HG02678 (cell line): ENCODE results near the gene MIOS.
A peak's percentile ranks its signal among the peaks of the same experiment; 100 is the strongest.
"Not testable (repeated sequence)": the region's sequence is repeated elsewhere in the genome, so short reads cannot be mapped to it uniquely, and the experiment has no call there.

Experiments
- ATAC-seq: cut with Tn5 transposase; IDR thresholded peaks from one replicate; pipeline ENCODE4 v1.9.1; 2021; ENCODE audit warnings: mild to moderate bottlenecking, moderate library complexity; ENCODE audit not compliant: unreplicated experiment

The MIOS gene

GRCh38 chr7:7554021-7554432 is 12.7 kb upstream of the MIOS start:
- ATAC-seq: no peak

- ATAC-seq: no peak
Observed at GRCh38 chr7:7554649-7555575, 11.8 kb upstream of the MIOS start.

- no peak for ATAC-seq
Observed at GRCh38 chr7:7556852-7557251, 9.8 kb upstream of the MIOS start.

- no peak for ATAC-seq
Observed at GRCh38 chr7:7557252-7557651, 9.4 kb upstream of the MIOS start.

GRCh38 chr7:7561591-7561990 is 5.1 kb upstream of the MIOS start:
- not testable (repeated sequence) for ATAC-seq

- ATAC-seq: no peak
Observed at GRCh38 chr7:7562736-7563135, 3.9 kb upstream of the MIOS start.

GRCh38 chr7:7563269-7563668 is 3.4 kb upstream of the MIOS start:
- no peak for ATAC-seq

- ATAC-seq: no peak
Observed at GRCh38 chr7:7563813-7564212, 2.9 kb upstream of the MIOS start.

- no peak for ATAC-seq
Observed at GRCh38 chr7:7564323-7564780, 2.3 kb upstream of the MIOS start.

- ATAC-seq: no peak
Observed at GRCh38 chr7:7565018-7565680, 1.5 kb upstream of the MIOS start.

GRCh38 chr7:7565746-7566650 is 686 bp upstream of the MIOS start:
- ATAC-seq: peak; percentile 23

GRCh38 chr7:7567898-7568531 is 1.3 kb downstream of the MIOS start:
- ATAC-seq: no peak

- ATAC-seq: no peak
Observed at GRCh38 chr7:7568553-7568952, 1.9 kb downstream of the MIOS start.

- ATAC-seq: peak; percentile 30
Observed at GRCh38 chr7:7569081-7569527, 2.4 kb downstream of the MIOS start.

GRCh38 chr7:7569615-7570014 is 2.9 kb downstream of the MIOS start:
- ATAC-seq: no peak

GRCh38 chr7:7570584-7570983 is 3.9 kb downstream of the MIOS start:
- no peak for ATAC-seq

GRCh38 chr7:7573701-7574100 is 7.0 kb downstream of the MIOS start:
- no peak for ATAC-seq

GRCh38 chr7:7576344-7576743 is 9.7 kb downstream of the MIOS start:
- ATAC-seq: no peak

- ATAC-seq: no peak
Observed at GRCh38 chr7:7577888-7578287, 11.2 kb downstream of the MIOS start.

- ATAC-seq: no peak
Observed at GRCh38 chr7:7579638-7580037, 13.0 kb downstream of the MIOS start.
